Psoas muscle (tissue), 8 donors: ENCODE results near the gene TBXAS1. TPM values are rescaled to one million over a fixed set of nuclear protein-coding genes. Genes with fewer than 3 reads are reported as not detected.

Experiments used
- ATAC-seq, 4 donors: fragments of 200-7000 bp; cut with Tn5 transposase; one replicate each; pipeline ENCODE4 v1.9.1; 2020; ENCODE audit warnings: moderate library complexity in 3 of 4, mild to moderate bottlenecking in 2 of 4
- DNase-seq, 2 donors: peaks; one replicate each; pipeline ENCODE4 v3.0.0-alpha.2; 2020
- H3K27ac ChIP-seq: fragments of 200-600 bp; one replicate; pipeline ENCODE4 v1.8.0; 2022
- H3K27me3 ChIP-seq, 3 donors: fragments of 200-600 bp in 1 of 3; one replicate each; pipeline versions ENCODE4 v1.6.1 to v1.8.0; 2013 to 2022; ENCODE audit warnings: low read length in 2 of 3, mild to moderate bottlenecking in 2 of 3, moderate library complexity in 1 of 3; ENCODE audit not compliant: insufficient read depth in 3 of 3
- H3K36me3 ChIP-seq, 2 donors: fragments of 200-600 bp in 1 of 2; one replicate each; pipeline versions ENCODE4 v1.6.1 to v1.8.0; 2013 to 2022; ENCODE audit warnings: low read depth in 1 of 2, mild to moderate bottlenecking in 1 of 2, moderate library complexity in 1 of 2; ENCODE audit not compliant: insufficient read depth in 1 of 2
- H3K4me1 ChIP-seq: fragments of 200-600 bp; one replicate; pipeline ENCODE4 v1.8.0; 2022
- H3K4me3 ChIP-seq: fragments of 200-600 bp; one replicate; pipeline ENCODE4 v1.8.0; 2022; ENCODE audit warnings: mild to moderate bottlenecking
- H3K9me3 ChIP-seq: fragments of 200-600 bp; one replicate; pipeline ENCODE4 v1.8.0; 2022
- WGBS, 3 donors: extraction: QIAGEN DNeasy Blood & Tissue Kit; methylation state at CpG; one replicate each; pipeline versions ENCODE4 v1.1.6 to v1.1.7; 2013; 5-methylcytosine and 5-hydroxymethylcytosine counted together
- intact Hi-C, 2 donors: fragments of 100-400 bp; cut with DNase I; formaldehyde crosslinking; loops; one replicate each; pipeline versions ENCODE4 v1.11.0 to v1.14.2; 2022
- polyA plus RNA-seq, 3 donors: library from polyadenylated mRNA; stranded (reverse); fragments of 200-250 nt; gene quantifications; one replicate each; pipeline ENCODE4 v1.2.3, GENCODE V29; 2013
- total RNA-seq, 4 donors: library from RNA; stranded (reverse); fragmentation: NEBNext Ultra II Directional in 2 of 4; extraction: Animal tissue kit (Norgen Biotek cat#: 25700) in 2 of 4; gene quantifications; one replicate each; pipeline versions ENCODE4 v1.2.1 to v1.2.4, GENCODE V29; 2021 to 2023
- TF ChIP-seq, protein P1 (sequence below): fragments of 200-600 bp; IDR thresholded peaks from one replicate; pipeline ENCODE4 v1.8.0; 2022; ENCODE audit warnings: antibody characterized with exemption
- donor health status: healthy with polysubstance abuse.
- donor health status: DM: no; HTN: no; CAD: no; lungs with moderate emphysema.
- donor health status: Bipolar disorder and iron deficiency.
- donor health status: healthy.
- donor health status: DM: yes; HTN: yes; CAD: no.
- donor health status: DM: no; HTN: no; CAD: no.
- donor health status: DM: no; HTN: no; CAD: no.
- donor health status: DM: yes; HTN: yes; CAD: no.

TBXAS1 gene
- total and polyA plus RNA-seq, 7 donors: 0.90 to 2.9 (median 2.0) TPM

- ATAC-seq: no peak
- Histone ChIP-seq H3K9me3 (no peaks in the 10 kb centered on the region), H3K4me1 (no peaks in the 10 kb centered on the region), H3K4me3 (no peak overlapping the region), H3K36me3 (no peaks in the 10 kb centered on the region), H3K27ac (no peak overlapping the region), H3K27me3 (no peaks in the 10 kb centered on the region)
- 75 to 88% (median 84%) methylated on average over 1 of the region's 1 CpG for WGBS, 3 donors
- intact Hi-C loops: no loop called here
- no peak for DNase-seq
- TF ChIP-seq, protein P1, sequence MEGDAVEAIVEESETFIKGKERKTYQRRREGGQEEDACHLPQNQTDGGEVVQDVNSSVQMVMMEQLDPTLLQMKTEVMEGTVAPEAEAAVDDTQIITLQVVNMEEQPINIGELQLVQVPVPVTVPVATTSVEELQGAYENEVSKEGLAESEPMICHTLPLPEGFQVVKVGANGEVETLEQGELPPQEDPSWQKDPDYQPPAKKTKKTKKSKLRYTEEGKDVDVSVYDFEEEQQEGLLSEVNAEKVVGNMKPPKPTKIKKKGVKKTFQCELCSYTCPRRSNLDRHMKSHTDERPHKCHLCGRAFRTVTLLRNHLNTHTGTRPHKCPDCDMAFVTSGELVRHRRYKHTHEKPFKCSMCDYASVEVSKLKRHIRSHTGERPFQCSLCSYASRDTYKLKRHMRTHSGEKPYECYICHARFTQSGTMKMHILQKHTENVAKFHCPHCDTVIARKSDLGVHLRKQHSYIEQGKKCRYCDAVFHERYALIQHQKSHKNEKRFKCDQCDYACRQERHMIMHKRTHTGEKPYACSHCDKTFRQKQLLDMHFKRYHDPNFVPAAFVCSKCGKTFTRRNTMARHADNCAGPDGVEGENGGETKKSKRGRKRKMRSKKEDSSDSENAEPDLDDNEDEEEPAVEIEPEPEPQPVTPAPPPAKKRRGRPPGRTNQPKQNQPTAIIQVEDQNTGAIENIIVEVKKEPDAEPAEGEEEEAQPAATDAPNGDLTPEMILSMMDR: no peak
Observed at GRCh38 chr7:139804571-139804970, 24.5 kb upstream of the TBXAS1 start.

GRCh38 chr7:139807009-139807408 is 22.1 kb upstream of the TBXAS1 start:
- ATAC-seq (no peak), DNase-seq (no peak)
- no peaks in the 10 kb centered on the region for H3K4me1 ChIP-seq
- no peaks in the 10 kb centered on the region for H3K27me3 ChIP-seq
- 59 to 67% (median 62%) methylated on average over 3 of the region's 3 CpGs for WGBS, 3 donors
- TF ChIP-seq, protein P1: no peak
- no peaks in the 10 kb centered on the region for H3K36me3 ChIP-seq
- H3K4me3 ChIP-seq: no peak overlapping the region
- no peak overlapping the region for H3K27ac ChIP-seq
- intact Hi-C loops: no loop called here
- no peaks in the 10 kb centered on the region for H3K9me3 ChIP-seq

GRCh38 chr7:139808427-139808826 is 20.6 kb upstream of the TBXAS1 start:
- DNase-seq (no peak), ATAC-seq (no peak)
- 71 to 82% (median 77%) methylated on average over 3 of the region's 3 CpGs for WGBS, 3 donors
- Histone ChIP-seq H3K27me3 (no peaks in the 10 kb centered on the region), H3K4me3 (no peak overlapping the region), H3K9me3 (no peaks in the 10 kb centered on the region), H3K36me3 (no peaks in the 10 kb centered on the region), H3K4me1 (no peaks in the 10 kb centered on the region), H3K27ac (no peak overlapping the region)
- intact Hi-C loops: no loop called here
- TF ChIP-seq, protein P1: no peak

DNA sequence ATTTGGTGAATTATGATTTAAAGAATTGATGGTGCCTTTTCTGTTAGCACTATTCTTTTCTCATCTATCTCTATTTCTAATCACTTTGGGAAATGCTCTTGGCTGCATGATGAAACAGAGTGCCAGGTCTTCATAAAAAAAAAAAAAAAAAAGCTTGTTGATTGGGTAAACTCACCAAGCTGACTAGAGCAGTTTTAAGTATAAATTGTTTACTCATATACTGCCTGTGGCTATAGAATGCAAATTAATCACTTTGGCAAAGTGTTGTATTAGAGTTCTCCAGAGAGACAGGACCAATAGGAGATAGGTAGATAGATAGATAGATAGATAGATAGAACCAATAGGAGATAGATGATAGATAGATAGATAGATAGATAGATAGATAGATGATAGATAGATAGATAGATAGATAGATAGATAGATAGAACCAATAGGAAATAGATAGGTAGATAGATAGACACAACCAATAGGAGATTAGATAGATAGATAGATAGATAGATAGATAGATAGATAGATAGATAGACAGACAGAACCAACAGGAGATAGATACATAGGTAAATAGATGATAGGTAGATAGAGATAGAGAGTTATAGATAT is 20.1 kb upstream of the TBXAS1 start:
- TF ChIP-seq, protein P1: no peak
- ATAC-seq: no peak
- Histone ChIP-seq H3K27ac (no peak overlapping the region), H3K9me3 (no peaks in the 10 kb centered on the region), H3K4me1 (no peaks in the 10 kb centered on the region), H3K4me3 (no peak overlapping the region), H3K36me3 (no peaks in the 10 kb centered on the region), H3K27me3 (no peaks in the 10 kb centered on the region)
- intact Hi-C loops: no loop called here
- no peak for DNase-seq

- 45 to 62% (median 58%) methylated on average over 2 of the region's 2 CpGs for WGBS, 3 donors
- H3K27me3 ChIP-seq: no peaks in the 10 kb centered on the region
- DNase-seq: no peak
- H3K4me1 ChIP-seq: no peaks in the 10 kb centered on the region
- TF ChIP-seq, protein P1: no peak
- no peak overlapping the region for H3K27ac ChIP-seq
- no peak overlapping the region for H3K4me3 ChIP-seq
- ATAC-seq: no peak
- intact Hi-C loops: no loop called here
- no peaks in the 10 kb centered on the region for H3K36me3 ChIP-seq
- no peaks in the 10 kb centered on the region for H3K9me3 ChIP-seq
Observed at GRCh38 chr7:139811066-139811465, 18.0 kb upstream of the TBXAS1 start.
